Measurements from ENCODE around the gene CANT1.

DNA sequence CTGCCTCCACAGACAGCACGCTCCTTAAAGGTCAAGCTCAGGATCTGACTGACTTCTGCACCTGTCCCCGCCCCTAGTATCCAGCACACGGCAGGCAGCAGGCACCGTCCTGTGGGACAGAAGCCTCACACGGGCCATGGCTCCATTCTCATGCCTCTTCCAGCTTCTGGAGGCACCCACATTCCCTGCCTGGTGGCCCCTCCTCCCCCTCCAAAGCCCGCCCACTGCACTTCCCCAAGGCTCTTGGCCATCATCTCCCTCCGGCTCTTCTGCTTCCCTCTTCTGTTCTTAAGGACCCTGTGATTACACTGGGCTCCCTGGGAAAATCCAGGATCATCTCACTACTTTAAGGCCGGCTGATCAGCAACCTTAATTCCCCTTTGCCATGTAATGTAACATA lies 3.5 kb downstream of the CANT1 start:
- TF ChIP-seq, protein P1, sequence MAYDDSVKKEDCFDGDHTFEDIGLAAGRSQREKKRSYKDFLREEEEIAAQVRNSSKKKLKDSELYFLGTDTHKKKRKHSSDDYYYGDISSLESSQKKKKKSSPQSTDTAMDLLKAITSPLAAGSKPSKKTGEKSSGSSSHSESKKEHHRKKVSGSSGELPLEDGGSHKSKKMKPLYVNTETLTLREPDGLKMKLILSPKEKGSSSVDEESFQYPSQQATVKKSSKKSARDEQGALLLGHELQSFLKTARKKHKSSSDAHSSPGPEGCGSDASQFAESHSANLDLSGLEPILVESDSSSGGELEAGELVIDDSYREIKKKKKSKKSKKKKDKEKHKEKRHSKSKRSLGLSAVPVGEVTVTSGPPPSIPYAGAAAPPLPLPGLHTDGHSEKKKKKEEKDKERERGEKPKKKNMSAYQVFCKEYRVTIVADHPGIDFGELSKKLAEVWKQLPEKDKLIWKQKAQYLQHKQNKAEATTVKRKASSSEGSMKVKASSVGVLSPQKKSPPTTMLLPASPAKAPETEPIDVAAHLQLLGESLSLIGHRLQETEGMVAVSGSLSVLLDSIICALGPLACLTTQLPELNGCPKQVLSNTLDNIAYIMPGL (CRISPR knock-in tag; IDR thresholded peaks at IDR 0.05): no peak
- TF ChIP-seq ATF1 (CRISPR knock-in tag; IDR thresholded peaks at IDR 0.05): no peak
- TF ChIP-seq, protein P2, sequence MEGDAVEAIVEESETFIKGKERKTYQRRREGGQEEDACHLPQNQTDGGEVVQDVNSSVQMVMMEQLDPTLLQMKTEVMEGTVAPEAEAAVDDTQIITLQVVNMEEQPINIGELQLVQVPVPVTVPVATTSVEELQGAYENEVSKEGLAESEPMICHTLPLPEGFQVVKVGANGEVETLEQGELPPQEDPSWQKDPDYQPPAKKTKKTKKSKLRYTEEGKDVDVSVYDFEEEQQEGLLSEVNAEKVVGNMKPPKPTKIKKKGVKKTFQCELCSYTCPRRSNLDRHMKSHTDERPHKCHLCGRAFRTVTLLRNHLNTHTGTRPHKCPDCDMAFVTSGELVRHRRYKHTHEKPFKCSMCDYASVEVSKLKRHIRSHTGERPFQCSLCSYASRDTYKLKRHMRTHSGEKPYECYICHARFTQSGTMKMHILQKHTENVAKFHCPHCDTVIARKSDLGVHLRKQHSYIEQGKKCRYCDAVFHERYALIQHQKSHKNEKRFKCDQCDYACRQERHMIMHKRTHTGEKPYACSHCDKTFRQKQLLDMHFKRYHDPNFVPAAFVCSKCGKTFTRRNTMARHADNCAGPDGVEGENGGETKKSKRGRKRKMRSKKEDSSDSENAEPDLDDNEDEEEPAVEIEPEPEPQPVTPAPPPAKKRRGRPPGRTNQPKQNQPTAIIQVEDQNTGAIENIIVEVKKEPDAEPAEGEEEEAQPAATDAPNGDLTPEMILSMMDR (IDR thresholded peaks at IDR 0.05): no peak
- TF ChIP-seq, protein P3, sequence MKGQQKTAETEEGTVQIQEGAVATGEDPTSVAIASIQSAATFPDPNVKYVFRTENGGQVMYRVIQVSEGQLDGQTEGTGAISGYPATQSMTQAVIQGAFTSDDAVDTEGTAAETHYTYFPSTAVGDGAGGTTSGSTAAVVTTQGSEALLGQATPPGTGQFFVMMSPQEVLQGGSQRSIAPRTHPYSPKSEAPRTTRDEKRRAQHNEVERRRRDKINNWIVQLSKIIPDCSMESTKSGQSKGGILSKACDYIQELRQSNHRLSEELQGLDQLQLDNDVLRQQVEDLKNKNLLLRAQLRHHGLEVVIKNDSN (CRISPR knock-in tag; IDR thresholded peaks at IDR 0.05): no peak
- no peak for TF ChIP-seq ZNF138 (CRISPR knock-in tag; conservative IDR thresholded peaks at IDR 0.05)
- TF ChIP-seq MYBL2 (CRISPR knock-in tag; IDR thresholded peaks at IDR 0.05): no peak
- TF ChIP-seq, protein P4, sequence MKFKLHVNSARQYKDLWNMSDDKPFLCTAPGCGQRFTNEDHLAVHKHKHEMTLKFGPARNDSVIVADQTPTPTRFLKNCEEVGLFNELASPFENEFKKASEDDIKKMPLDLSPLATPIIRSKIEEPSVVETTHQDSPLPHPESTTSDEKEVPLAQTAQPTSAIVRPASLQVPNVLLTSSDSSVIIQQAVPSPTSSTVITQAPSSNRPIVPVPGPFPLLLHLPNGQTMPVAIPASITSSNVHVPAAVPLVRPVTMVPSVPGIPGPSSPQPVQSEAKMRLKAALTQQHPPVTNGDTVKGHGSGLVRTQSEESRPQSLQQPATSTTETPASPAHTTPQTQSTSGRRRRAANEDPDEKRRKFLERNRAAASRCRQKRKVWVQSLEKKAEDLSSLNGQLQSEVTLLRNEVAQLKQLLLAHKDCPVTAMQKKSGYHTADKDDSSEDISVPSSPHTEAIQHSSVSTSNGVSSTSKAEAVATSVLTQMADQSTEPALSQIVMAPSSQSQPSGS (CRISPR knock-in tag; IDR thresholded peaks at IDR 0.05; ENCODE audit: borderline replicate concordance, low read depth): no peak
- no peak for TF ChIP-seq ZNF263 (CRISPR knock-in tag; IDR thresholded peaks at IDR 0.05; ENCODE audit: low read depth)
- no peak for TF ChIP-seq ZNF121 (CRISPR knock-in tag; IDR thresholded peaks at IDR 0.05)
- TF ChIP-seq EMX1 (CRISPR knock-in tag; IDR thresholded peaks at IDR 0.05): no peak
- no peak for TF ChIP-seq NR3C1 (CRISPR knock-in tag; conservative IDR thresholded peaks at IDR 0.05; ENCODE audit: low read depth)
- TF ChIP-seq, protein P5, sequence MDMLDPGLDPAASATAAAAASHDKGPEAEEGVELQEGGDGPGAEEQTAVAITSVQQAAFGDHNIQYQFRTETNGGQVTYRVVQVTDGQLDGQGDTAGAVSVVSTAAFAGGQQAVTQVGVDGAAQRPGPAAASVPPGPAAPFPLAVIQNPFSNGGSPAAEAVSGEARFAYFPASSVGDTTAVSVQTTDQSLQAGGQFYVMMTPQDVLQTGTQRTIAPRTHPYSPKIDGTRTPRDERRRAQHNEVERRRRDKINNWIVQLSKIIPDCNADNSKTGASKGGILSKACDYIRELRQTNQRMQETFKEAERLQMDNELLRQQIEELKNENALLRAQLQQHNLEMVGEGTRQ (CRISPR knock-in tag; IDR thresholded peaks at IDR 0.05): no peak
